Measurements from ENCODE around the gene BLTP2. TPM values are rescaled to one million over a fixed set of nuclear protein-coding genes. Genes with fewer than 3 reads are reported as not detected.

Gene BLTP2
- total and polyA plus RNA-seq, 2 of the 13 experiments (the other 11 are each of a cell fraction or from before 2014, with no cell fraction given) = 66.7 to 80.9 TPM

- TF ChIP-seq ZNF7 (CRISPR knock-in tag; IDR thresholded peaks at IDR 0.05) (no peak), ZNF256 (CRISPR knock-in tag; conservative IDR thresholded peaks at IDR 0.05) (0 out of 2 replicates have a peak, but pooled peaks have one; percentile 3), SNAI1 (CRISPR knock-in tag; IDR thresholded peaks at IDR 0.05; ENCODE audit: borderline replicate concordance) (peak; percentile 70; the same call in 1 of the 2 replicates), HDAC1 (CRISPR knock-in tag; IDR thresholded peaks at IDR 0.05) (peak; percentile 89), ZNF841 (CRISPR knock-in tag; IDR thresholded peaks at IDR 0.05; ENCODE audit: borderline replicate concordance) (no peak), MYPOP (CRISPR knock-in tag; IDR thresholded peaks at IDR 0.05) (0 out of 2 replicates have a peak, but pooled peaks have one; percentile 15), NFAT5 (CRISPR knock-in tag; IDR thresholded peaks at IDR 0.05) (peak; percentile 60; the same call in 1 of the 2 replicates), ZNF891 (CRISPR knock-in tag; IDR thresholded peaks at IDR 0.05) (peak; percentile 41; the same call in 1 of the 2 replicates), YEATS4 (CRISPR knock-in tag; IDR thresholded peaks at IDR 0.05; ENCODE audit: borderline replicate concordance) (peak; percentile 42; the same call in 1 of the 2 replicates), MED8 (CRISPR knock-in tag; IDR thresholded peaks at IDR 0.05; ENCODE audit: insufficient replicate concordance) (peak; percentile 78), PATZ1 (CRISPR knock-in tag; IDR thresholded peaks at IDR 0.05) (peak; percentile 13; the same call in 1 of the 2 replicates), ZKSCAN1 (IDR thresholded peaks at IDR 0.05; ENCODE audit: low read length) (no peak), ATF7-NPFF (CRISPR knock-in tag; IDR thresholded peaks at IDR 0.05; ENCODE audit: low read depth) (peak; percentile 88; the same call in 1 of the 2 replicates), SAFB2 (CRISPR knock-in tag; IDR thresholded peaks at IDR 0.05; ENCODE audit: borderline replicate concordance, low read depth) (no peak), NFYC (CRISPR knock-in tag; IDR thresholded peaks at IDR 0.05) (peak; percentile 87), ZEB1 (IDR thresholded peaks at IDR 0.05; ENCODE audit: insufficient replicate concordance, low read depth) (no peak), BHLHE40 (IDR thresholded peaks at IDR 0.05; ENCODE audit: low read length) (no peak), ZNF761 (CRISPR knock-in tag; conservative IDR thresholded peaks at IDR 0.05) (peak; percentile 76; the same call in 1 of the 2 replicates)
- TF ChIP-seq, protein P1, sequence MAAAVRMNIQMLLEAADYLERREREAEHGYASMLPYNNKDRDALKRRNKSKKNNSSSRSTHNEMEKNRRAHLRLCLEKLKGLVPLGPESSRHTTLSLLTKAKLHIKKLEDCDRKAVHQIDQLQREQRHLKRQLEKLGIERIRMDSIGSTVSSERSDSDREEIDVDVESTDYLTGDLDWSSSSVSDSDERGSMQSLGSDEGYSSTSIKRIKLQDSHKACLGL (CRISPR knock-in tag; IDR thresholded peaks at IDR 0.05) = peak; percentile 61; the same call in 1 of the 2 replicates
- TF ChIP-seq, protein P2, sequence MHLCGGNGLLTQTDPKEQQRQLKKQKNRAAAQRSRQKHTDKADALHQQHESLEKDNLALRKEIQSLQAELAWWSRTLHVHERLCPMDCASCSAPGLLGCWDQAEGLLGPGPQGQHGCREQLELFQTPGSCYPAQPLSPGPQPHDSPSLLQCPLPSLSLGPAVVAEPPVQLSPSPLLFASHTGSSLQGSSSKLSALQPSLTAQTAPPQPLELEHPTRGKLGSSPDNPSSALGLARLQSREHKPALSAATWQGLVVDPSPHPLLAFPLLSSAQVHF (CRISPR knock-in tag; IDR thresholded peaks at IDR 0.05) = no peak
These were observed 46.1 kb downstream of the BLTP2 start, which contains the start of gene SPAG5 (continued) for GRCh38 chr17:28598799-28599310.
